HG03571 (cell line): ENCODE data around the gene RGS16.

ENCODE experiments used
- ATAC-seq: cut with Tn5 transposase; IDR thresholded peaks from one replicate; pipeline ENCODE4 v1.9.1; 2021; ENCODE audit not compliant: unreplicated experiment

RGS16 gene

DNA sequence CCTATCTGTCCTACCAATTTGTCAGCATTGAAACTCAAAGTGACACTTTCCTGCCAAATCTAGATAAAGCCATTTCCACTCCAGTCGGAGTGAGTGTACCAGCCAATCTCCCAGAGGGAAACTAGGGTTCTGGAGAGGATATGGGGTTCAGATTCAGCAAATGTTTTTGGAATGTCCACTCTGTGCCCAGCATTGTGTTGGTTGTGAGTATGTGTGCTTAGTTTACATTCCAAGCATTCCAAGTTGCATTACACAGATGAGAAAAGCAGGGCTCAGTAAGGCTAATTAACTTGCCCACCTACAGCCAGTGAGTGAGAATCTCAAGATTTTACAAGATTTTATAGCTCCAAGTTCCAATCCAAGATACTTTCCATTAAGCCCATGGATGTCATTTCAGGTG, 26.4 kb upstream of the RGS16 start:
- no peak for ATAC-seq

DNA sequence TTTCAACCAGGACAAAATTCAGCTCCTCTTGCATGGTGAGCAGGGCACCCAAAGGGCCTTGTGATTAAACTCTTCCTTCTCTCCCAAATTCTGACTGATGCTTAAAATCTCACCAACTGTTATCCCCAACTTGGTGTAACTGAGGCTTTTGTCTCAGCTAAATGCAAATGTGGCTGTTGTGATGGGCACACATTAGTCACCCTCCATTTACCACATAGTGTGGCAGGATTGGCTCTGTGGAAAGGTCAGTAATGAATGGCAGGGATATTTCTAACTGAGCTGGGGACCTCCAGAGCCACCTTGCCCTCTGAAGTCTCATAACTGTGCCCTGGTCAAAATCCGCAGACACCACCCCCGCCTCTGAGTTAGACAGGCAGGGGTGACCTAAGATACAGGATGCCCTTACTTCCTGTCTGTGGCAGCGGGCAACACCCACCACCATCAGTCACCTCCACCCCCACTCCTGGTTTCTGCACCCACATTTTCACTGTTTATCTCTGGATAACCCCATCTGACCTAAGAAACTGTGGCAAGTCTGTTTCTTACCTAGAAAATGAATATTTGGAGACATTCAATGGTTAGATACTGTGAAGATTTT, 25.4 kb upstream of the RGS16 start:
- no peak for ATAC-seq

DNA sequence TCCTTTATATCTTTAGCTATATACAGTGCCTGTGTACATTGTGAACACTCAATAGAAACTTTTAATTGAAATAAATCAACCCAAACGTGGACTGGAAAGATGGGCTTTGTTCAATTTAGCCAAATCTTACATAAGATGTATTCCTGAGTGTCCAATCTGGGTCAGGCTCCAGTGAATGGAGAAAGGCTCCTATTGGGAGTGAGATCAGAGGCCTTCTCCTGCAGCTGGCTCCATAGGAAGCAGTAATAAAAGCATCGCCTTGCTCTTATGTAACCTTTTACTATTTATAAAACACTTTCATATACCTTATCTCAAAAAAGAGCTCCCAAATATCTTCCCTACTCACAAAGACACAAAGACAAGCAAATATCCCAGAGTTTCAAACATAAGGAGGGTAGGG, 24.9 kb upstream of the RGS16 start:
- ATAC-seq: no peak

DNA sequence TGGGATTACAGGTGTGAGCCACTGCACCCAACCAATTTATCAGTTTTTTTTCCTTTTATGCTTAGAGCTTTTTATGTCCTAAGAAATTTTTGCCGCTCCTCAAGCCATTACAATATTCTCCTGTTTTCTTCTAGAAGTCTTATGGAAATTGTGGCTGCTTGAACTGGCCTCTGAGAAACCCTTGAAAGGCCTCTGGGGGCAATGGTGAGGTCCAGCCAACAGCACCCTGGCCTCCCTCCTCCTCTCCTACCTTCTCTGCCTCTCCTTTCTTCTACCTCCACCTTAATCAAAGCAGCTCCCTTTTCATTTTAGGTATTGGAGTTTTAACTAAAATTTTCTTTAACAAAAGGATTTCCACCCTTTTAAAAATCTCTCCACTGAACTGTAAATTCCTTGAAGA, 24.5 kb upstream of the RGS16 start:
- no peak for ATAC-seq

DNA sequence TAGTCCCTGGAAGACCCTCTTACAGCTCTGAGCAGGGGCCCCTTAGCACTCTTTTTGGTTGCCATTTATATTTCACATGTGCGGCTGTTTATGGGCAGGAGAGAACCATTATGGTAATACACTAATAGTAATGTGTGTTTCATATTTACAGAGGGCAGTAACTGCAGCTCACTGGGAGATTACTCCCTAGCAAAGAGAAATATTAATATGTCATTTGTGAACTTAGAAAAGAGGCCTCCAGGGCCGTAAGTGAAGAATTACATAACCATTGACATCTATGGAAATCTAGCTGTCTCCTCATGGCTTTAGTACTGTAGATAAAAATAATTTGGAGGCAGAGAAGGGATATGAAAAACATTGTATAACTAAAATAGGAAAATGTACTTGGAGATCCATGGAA, 23.4 kb upstream of the RGS16 start:
- no peak for ATAC-seq

DNA sequence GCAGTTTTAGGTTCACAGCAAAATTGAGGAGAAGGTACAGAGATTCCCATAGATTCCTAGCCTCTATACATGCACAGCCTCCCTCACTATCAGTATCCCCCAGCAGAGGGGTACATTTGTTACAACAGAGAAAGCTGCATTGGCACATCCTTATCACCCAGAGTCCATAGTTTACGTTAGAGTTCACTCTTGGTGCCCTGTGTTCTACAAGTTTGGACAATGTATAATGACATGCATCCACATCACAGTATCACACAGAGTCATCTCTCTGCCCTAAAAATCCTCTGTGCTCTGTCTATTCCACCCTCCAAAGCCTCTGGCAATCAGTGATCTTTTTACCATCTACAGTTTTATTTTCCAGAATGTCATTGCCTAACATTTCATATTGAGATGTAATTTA, 22.3 kb upstream of the RGS16 start:
- no peak for ATAC-seq

DNA sequence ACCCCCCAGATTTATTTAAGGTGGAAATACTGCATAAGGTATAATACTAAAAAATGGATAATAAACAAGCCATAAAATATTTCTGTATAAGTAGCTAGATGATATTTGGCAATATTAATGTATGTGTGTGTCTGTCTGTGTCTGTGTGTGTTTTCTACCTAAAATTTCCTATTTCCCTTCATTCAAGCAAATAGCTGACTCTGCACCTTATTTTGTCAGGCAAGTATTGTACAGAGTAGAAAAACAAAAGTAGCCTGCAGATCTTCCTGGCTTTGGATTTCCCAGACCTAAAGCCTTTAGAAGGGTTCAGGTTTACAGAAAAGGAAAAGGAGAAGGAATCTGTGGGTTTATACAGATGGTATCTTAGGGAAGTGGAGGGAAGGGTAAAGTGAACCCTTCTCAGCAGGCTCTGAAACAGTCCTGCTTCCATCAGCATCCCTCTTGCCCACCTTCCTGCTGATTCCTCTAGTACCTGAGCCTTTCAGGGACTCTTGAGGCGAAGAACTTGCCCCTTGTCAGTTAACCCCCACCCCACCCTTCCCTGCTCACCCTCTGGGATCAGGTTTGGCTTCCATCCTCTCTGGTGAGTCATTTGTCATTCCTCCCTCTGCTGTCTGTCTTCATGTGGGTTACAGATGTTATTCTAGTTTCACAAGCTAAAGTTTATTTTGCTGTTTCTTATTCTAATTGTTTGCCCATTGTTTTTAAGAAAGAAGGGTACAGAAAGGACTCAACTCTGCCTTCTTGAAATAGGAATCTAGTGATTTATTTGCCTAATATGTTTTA, 21.7 kb upstream of the RGS16 start:
- ATAC-seq: no peak

DNA sequence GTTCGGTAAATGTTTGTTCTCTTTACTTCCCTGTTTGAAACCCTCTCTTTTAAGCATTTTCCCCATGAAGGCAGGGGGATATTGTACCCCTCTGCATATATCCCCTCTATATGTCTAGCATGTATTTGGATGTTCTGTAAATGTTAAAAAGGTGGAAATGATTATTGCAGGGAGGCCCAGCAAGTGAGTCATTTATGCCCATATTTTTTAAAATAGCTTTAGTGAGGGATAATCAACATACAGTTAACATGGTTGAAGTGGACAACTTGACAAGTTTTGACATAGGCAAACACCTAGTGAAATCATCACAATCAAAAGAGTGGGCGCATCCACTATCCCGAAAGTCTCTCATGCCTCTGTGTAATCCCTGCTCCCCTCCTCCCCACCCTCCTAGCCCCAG, 20.8 kb upstream of the RGS16 start:
- no peak for ATAC-seq

DNA sequence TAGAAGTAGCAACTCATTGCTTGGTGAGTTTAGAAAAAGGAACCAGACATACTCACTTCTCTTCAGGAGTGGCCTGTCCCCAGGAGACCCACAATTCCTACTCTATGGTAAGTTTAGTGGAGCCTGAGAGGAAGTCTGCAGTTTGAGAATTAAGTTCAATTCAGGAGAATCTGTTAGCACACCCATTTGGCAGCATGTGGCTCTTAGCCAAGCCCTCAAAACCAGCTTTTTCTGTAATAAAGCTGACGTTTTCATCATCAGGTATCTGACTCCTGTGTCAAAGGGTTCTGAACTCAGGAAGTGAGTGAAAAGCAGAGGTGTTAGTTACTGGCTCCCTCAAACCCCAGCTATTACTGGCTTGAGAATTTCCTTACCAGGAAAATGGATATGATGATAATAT, 20.4 kb upstream of the RGS16 start:
- ATAC-seq: no peak

DNA sequence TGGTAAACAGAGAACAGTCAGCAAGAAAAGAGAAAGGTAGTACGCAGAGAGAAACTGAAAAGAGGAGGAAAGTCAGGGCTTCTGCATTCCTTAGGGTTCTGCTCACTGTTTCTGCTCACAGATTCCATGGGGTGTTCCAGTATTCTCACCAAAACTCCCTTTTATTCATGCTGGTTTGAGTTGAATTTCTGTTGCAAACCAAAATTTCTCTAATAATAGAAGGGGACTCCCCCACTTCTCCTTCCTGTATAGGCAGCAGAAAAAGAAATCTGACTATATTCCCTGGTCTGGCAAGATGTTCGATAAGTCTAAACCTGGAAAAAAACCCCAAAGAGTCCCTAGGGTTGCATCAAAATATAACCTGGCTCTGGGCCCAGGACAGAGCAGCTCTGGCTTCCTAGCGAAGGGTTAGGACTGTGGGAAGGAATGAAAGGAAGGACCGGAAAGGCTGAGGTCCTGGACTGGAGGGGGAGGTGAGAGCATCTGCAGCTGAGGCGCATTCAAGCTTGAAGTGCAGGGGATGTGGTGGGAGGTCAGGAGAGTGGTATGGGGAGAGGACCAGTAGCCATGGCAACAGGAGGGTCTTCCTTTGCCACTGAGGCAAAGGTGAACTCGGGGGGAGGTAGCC, 18.8 kb upstream of the RGS16 start:
- ATAC-seq: peak; percentile 71

DNA sequence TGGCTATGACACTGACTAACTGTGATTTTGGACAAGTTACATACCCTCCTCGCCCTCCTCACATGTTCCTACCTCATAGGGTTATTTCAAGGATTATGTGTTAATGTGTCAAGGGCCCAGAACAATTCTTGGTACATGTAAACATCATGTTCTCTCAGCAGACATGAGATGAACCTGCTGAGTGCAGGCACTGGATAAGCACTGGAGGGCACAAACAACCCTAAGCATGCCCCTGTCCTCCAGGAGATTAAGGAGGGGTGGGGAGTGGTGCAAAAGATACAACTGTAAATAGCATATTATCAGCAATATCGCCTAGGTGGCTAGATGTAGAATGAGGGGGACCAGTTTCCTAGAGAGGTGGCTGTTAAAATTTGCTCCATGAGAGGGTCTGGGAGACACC, 17.7 kb upstream of the RGS16 start:
- ATAC-seq: no peak

DNA sequence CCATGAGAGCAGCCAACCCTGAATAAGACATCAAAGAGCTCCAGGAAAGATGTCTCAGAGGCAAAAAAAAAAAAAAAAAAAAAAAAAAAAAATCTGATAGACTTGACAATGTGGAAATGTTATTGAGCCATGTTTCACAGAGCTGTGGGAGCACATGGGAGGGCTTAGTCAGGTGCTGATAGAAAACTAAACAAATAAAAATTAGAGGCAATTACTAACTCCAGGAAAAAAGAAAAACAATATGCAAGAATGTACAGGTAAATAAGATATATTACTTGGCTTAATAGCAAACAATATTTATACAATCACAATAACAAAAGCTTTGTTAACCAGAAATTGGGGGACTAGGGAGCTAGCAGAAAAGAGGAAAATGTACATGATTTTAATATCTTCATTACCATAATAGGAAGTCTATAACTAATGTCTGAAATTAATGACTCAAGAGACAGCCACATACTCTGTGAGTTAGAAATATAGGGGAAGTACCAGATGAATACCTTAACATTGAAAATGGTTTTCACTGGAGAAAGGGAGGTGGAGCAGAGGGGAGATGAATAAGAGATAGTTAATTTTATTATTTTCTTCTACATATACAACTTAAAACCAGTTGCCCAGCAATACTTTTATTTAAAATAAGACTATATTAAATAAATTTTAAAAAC, 16.9 kb upstream of the RGS16 start:
- ATAC-seq: no peak

DNA sequence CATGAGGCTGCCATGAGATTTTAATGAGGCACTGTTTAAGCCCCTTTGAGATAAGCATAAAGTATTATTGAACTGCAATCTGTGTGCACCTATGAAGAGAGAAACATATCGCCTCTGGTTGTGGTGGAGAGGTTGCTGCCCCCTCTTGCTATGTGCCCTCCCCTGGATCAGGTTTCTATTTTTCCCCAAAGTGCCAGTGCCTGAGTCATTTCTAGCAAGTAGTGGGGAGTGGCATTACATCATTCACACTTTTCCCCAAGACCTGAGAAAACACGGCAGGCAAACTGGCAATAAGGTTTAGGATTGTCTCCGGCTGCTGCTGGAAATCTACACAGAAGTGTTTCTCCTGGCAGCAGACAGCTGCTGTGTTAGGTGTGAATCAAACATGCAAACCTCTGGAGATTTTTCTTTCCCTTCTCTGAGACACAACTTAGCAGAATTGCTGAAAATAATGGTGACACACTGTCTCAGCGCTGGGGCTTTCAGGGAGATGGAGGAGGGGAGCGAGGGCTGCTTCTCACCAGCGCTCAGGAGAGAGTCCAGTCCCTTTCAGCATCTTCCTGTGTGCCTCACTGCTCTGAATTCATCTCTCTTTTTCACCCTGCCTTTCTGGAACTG, 13.7 kb upstream of the RGS16 start:
- no peak for ATAC-seq

DNA sequence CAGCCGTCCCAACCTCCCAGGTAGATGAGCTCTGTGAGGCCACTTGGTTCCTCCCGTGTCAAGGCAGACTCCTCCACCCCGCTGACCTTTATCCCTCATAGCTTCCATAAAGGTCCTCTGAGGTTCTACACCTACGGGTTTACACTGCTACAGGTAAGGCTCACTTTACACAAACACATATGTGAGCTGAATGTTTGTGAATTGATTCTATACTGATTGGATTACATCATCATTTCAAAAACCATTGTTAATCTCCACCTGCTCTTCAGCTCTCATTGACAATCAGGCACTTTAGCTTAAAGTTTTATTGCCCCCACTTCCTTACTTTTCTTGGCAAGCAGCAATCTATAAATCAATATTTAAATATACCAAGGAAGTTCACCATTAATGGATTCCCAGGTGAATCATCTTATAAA, 12.8 kb upstream of the RGS16 start:
- ATAC-seq: no peak

DNA sequence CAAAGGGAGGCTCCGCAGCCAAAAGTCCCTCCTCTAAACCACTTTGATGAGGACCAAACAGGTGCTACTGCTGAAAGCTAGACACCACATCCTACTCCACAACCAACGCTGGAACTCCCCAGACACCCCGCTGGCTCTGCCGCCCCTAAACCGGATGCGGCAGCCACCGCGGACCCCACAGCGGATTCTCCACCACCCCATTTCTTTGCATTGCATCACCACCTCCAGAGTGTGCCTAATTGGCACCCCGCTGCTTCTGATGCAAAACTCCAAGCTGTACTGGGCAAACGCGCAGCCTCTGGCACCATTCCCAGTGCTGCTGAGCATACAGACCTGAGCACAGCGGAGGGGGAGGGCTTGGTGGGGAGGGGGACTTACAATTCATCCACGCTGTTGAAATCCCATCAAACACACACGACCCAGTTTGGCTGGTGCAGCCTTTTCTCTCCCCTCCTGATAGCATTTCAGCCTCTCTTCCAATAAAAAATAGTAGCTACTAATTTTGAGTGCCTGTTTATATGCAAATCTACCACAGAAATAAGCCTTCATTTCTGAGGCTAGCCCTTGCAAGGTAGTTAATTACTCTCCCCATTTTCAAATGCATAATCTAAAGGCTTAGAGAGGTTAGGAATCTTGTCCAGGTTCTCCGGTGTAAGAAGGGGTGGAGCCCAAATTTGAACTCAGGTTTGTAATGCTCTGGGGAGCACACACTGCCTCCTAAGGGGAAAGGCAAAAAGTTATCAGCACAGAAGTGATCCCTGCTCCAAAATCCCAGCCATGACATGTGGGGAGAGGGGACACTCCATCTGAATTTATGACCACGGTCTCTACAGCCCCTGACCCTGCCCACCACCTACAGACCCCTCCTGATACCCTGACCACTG, 12.2 kb upstream of the RGS16 start:
- peak; percentile 80 for ATAC-seq

DNA sequence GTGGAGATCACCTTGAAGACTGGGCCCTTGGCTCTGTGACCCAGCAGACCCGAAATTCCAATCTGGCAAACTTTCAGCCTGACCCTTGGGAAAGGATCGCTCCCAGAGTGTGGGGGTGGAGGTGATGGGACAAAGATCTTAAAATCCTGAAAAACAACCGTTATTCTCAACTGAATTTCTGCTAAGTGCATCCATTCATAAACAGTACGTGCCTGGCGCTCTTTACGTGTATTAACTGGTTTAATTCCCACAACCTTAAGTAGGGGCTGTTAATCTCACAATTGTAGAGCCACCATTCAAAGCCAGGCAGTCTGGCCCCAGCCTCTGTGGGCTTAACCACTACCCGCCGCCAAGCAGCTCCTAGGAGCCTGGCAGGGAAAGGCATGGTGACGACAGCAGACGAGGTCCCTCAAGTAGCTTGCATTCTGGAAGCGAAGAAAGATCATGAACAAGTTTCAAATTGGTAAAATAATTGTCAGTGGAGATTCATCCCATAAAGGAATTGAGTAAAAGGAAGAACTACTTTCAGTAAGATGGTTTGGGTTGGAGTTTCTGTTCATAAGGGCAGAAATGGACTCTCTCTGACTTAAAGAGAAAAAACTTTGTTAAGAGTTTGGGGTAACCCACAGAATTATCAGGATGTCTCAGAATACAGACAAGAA, 11.4 kb upstream of the RGS16 start:
- ATAC-seq: peak; percentile 15

DNA sequence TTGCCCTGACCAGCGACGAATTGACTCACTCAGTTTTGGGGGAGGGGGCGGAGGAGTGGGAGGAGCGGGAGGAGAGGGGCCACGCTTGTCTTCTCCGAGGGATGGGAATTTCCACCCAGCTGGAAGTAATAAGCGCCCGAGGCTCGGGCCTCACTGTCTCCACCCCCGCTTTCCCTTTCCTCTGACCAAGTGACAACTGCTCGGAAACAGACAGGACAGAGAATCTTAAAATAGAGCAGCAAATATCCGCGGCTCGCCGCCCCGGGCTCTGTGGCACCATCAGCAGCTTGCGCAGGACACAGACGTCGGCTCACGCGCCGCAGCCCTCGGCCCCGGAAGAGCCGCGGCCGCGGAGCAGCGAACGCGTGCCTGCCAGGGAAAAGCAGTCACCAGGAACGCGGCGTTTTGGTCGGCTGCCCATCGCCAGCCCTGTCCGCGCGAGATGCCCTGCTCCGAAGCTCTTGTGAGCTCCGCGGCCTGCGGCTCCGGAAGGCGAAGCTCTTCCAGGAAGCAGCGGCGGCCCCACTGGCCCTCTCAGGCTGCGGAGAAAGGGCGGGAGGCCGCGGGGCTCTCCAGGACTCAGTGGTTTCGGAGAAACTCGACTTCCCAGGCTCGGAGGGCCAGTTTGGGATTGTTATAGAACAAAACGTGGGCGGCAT, 10.7 kb upstream of the RGS16 start:
- no peak for ATAC-seq

DNA sequence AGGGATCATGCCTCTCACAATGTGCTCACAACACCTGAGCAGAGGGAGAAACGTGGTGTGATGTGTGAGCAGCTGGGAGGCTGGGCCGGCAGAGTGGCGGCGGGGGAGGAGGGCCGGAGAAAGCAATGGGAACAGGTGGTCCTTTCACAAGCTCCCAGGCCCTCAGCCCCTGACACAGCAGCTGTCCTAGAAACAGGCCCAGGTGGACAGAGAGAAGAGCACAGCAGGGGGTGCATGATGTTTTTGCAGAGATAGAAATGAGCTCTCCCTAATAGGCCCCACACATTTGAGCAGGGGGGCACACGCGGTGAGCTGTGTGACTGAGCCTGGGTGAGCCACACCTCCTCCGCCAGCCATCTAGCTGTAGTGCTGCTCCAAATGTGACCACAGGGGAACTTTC, 7.6 kb upstream of the RGS16 start:
- no peak for ATAC-seq

DNA sequence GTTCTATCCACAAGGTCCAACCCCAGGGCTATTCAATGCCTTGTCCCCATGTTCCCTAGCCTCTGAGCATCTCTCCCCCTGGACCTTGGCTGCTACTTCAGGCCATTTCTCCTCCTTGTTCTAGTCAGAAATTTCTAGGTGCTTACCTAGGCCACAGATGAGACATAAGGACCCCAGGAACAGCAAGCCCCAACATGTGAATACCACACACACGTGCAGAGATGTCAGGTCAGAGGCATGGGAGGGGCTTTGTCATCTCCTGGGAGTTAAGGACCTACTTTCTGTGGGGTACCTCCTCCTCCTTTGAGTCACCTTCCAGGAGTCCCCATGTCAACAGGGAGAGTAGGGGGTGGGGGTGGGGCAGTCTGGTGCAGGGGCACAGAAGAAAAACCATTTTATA, 7.1 kb upstream of the RGS16 start:
- ATAC-seq: no peak
